ENCODE measurements around the gene ARID1B. TPM values are rescaled to one million over a fixed set of nuclear protein-coding genes. Genes with fewer than 3 reads are reported as not detected.

Gene ARID1B
- total and polyA plus RNA-seq, 10 of the 15 experiments (the other 5 are each of a cell fraction or from before 2014, with no cell fraction given) = 24.7 to 133 (median 54.6) TPM

- TF ChIP-seq HSF1 (IDR thresholded peaks at IDR 0.05; ENCODE audit: low read depth, low read length) (no peak), ZNF622 (IDR thresholded peaks at IDR 0.05) (no peak), CREB1 (IDR thresholded peaks at IDR 0.05; ENCODE audit: low read depth) (no peak), ELK1 (IDR thresholded peaks at IDR 0.05; ENCODE audit: low read depth, low read length) (no peak), YBX1 (IDR thresholded peaks at IDR 0.05) (no peak), ZBTB33 (IDR thresholded peaks at IDR 0.05) (no peak), SIX5 (IDR thresholded peaks at IDR 0.05; ENCODE audit: low read depth, low read length, severe bottlenecking) (no peak)
Observed at GRCh38 chr6:156767603-156768467, 9.3 kb upstream of the ARID1B start (continued).

Data from GM12878 (cell line).